Stimulated activated CD4-positive, alpha-beta T cell treated with anti-CD3 and anti-CD28 coated beads, Interleukin-15, amount 100 ng/mL, for 24 hours (primary cell): ENCODE measurements around the gene TEAD1.

Experiments
- DNase-seq: peaks from one replicate; pipeline ENCODE4 v3.0.0-alpha.2; 2020

The TEAD1 gene

GRCh38 chr11:12817681-12818332, 143.6 kb downstream of the TEAD1 start:
- DNase-seq = no peak

GRCh38 chr11:12818333-12819015, 144.3 kb downstream of the TEAD1 start:
- no peak for DNase-seq

- no peak for DNase-seq
Measured at GRCh38 chr11:12822392-12823022, 148.3 kb downstream of the TEAD1 start.

- no peak for DNase-seq
Measured at GRCh38 chr11:12824281-12825041, 150.2 kb downstream of the TEAD1 start.

GRCh38 chr11:12826441-12826840, 152.2 kb downstream of the TEAD1 start:
- no peak for DNase-seq

- no peak for DNase-seq
Measured at GRCh38 chr11:12827369-12827768, 153.1 kb downstream of the TEAD1 start.

GRCh38 chr11:12827929-12828812, 153.9 kb downstream of the TEAD1 start:
- DNase-seq = no peak

- DNase-seq = no peak
Measured at GRCh38 chr11:12829131-12829530, 154.9 kb downstream of the TEAD1 start.

- no peak for DNase-seq
Measured at GRCh38 chr11:12829540-12830314, 155.5 kb downstream of the TEAD1 start.

- DNase-seq = no peak
Measured at GRCh38 chr11:12831471-12832202, 157.4 kb downstream of the TEAD1 start.

GRCh38 chr11:12832480-12833224, 158.4 kb downstream of the TEAD1 start:
- no peak for DNase-seq

GRCh38 chr11:12834166-12834565, 159.9 kb downstream of the TEAD1 start:
- DNase-seq = no peak

- no peak for DNase-seq
Measured at GRCh38 chr11:12834630-12835029, 160.4 kb downstream of the TEAD1 start.

GRCh38 chr11:12835286-12835685, 161.1 kb downstream of the TEAD1 start:
- no peak for DNase-seq

GRCh38 chr11:12838463-12839123, 164.4 kb downstream of the TEAD1 start:
- no peak for DNase-seq

GRCh38 chr11:12840871-12841660, 166.8 kb downstream of the TEAD1 start:
- DNase-seq = no peak

GRCh38 chr11:12841946-12842630, 167.9 kb downstream of the TEAD1 start:
- no peak for DNase-seq
